Dermis blood vessel endothelial cell (primary cell): ENCODE data around the gene ZNF586. TPM values are rescaled to one million over a fixed set of nuclear protein-coding genes. Genes with fewer than 3 reads are reported as not detected.

Experiments used
- DNase-seq: peaks from one replicate; pipeline ENCODE4 v3.0.0; 2010
- total RNA-seq: library from RNA; depleted of rRNA; stranded (reverse); fragments of >200 nt; gene quantifications from 2 replicates; pipeline ENCODE4 v1.2.3, GENCODE V29; 2014

The ZNF586 gene
- total RNA-seq, 1 donor from 2014 or later, result 31.0 TPM

- no peak for DNase-seq
Measured at GRCh38 chr19:57825511-57825910, 56.0 kb downstream of the ZNF586 start.

GRCh38 chr19:57829316-57829715, 59.8 kb downstream of the ZNF586 start:
- DNase-seq, result no peak

GRCh38 chr19:57830071-57830602, 60.7 kb downstream of the ZNF586 start, which contains the start of gene ZNF587B:
ZNF587B (plus strand) TSS chr19:57830299; CDS start chr19:57830529, 230 bp downstream.
- DNase-seq, result peak; percentile 69

Other genes with a start within 250 kb of the ZNF586 start
- gene ZNF549, start 242.3 kb upstream of the ZNF586 start, total RNA-seq, result 4.8 and 5.8 TPM in 2 replicates
- gene ZNF550, start 209.8 kb upstream of the ZNF586 start, total RNA-seq, result 6.4 and 8.0 TPM in 2 replicates
- 4.1 and 4.4 TPM in 2 replicates for gene ZNF416, start 190.8 kb upstream of the ZNF586 start, total RNA-seq
- 5.3 and 6.1 TPM in 2 replicates for gene ZIK1, start 185.5 kb upstream of the ZNF586 start, total RNA-seq
- 2.7 and 4.5 TPM in 2 replicates for gene ZNF530, start 169.8 kb upstream of the ZNF586 start, total RNA-seq
- gene ZNF134, start 155.4 kb upstream of the ZNF586 start, total RNA-seq, result 17.6 and 24.0 TPM in 2 replicates
- 9.9 and 11.2 TPM in 2 replicates for gene ZNF211, start 136.5 kb upstream of the ZNF586 start, total RNA-seq
- not detected in 2 replicates for gene ZSCAN4, start 100.7 kb upstream of the ZNF586 start, total RNA-seq
- 8.9 and 9.5 TPM in 2 replicates for gene ZNF551, start 87.7 kb upstream of the ZNF586 start, total RNA-seq
- 1.3 and 2.4 TPM in 2 replicates for gene ZNF154, start 60.5 kb upstream of the ZNF586 start, total RNA-seq
- 9.8 and 10.0 TPM in 2 replicates for gene ZNF671, start 42.1 kb upstream of the ZNF586 start, total RNA-seq
- 14.6 and 18.1 TPM in 2 replicates for gene ZNF776, start 22.9 kb upstream of the ZNF586 start, total RNA-seq
- gene ZNF552, start 45.2 kb downstream of the ZNF586 start, total RNA-seq, result 7.4 and 9.9 TPM in 2 replicates
- gene ZNF587B, start 60.6 kb downstream of the ZNF586 start, total RNA-seq, result 24.2 and 27.2 TPM in 2 replicates
- 29.4 and 36.3 TPM in 2 replicates for gene ZNF587, start 80.2 kb downstream of the ZNF586 start, total RNA-seq
- gene ZNF814, start 119.4 kb downstream of the ZNF586 start, total RNA-seq, result 4.1 and 4.6 TPM in 2 replicates
- gene ZNF417, start 146.9 kb downstream of the ZNF586 start, total RNA-seq, result 15.2 and 18.9 TPM in 2 replicates
- gene ZNF418, start 165.7 kb downstream of the ZNF586 start, total RNA-seq, result 4.3 and 4.9 TPM in 2 replicates
- 4.1 and 4.5 TPM in 2 replicates for gene ZNF256, start 178.0 kb downstream of the ZNF586 start, total RNA-seq
- 0.34 TPM in 1 of 2 replicates, not detected in the other for gene C19orf18, start 204.9 kb downstream of the ZNF586 start, total RNA-seq
- gene ZNF606, start 233.1 kb downstream of the ZNF586 start, total RNA-seq, result 13.3 and 16.7 TPM in 2 replicates